ENCODE data around the gene TTC9. TPM values are rescaled to one million over a fixed set of nuclear protein-coding genes. Genes with fewer than 3 reads are reported as not detected.

Gene TTC9
- total RNA-seq, 1 donor from 2014 or later, result 1.9 TPM

GRCh38 chr14:70724110-70724509 lies 82.4 kb downstream of the TTC9 start:
- TF ChIP-seq CTCF (IDR thresholded peaks at IDR 0.05; ENCODE audit: borderline replicate concordance), result no peak
- DNase-seq, result no peak
- Histone ChIP-seq H3K27me3 (ENCODE audit: low read depth) (peaks cover under 1% of the 10 kb centered on the region), H3K4me3 (no peak overlapping the region), H3K36me3 (no peaks in the 10 kb centered on the region), H3K9me3 (replicated peaks) (no peaks in the 10 kb centered on the region), H3K4me1 (peaks cover 14% of the 10 kb centered on the region), H3K27ac (replicated peaks) (no peak overlapping the region)
- intact Hi-C loops (cut with micrococcal nuclease), result no loop called here

DNA sequence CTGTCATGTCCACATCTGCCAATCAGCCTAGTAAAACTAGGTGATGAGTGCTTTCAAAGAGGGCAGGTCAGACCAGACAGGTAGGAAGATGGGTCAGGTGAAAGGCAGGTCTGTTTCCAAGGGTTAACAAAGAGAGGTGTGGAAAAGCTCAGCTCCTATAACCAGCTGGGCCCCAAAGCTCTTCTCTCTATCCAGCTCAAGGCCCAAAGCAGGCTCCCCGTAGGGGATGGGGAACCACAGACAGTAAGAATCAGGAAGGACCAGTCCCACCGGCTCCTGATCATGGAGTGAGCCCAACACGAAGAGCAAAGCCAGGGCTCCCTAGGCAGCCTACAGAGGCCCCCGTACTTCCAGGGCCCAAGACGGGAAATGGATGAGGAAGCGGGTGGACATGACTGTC lies 83.2 kb downstream of the TTC9 start:
- Histone ChIP-seq H3K4me1 (peaks cover 14% of the 10 kb centered on the region), H3K4me3 (no peak overlapping the region), H3K27ac (replicated peaks) (no peak overlapping the region), H3K36me3 (no peaks in the 10 kb centered on the region), H3K27me3 (ENCODE audit: low read depth) (no peaks in the 10 kb centered on the region), H3K9me3 (replicated peaks) (no peaks in the 10 kb centered on the region)
- intact Hi-C loops (cut with micrococcal nuclease), result no loop called here
- no peak for TF ChIP-seq CTCF (IDR thresholded peaks at IDR 0.05; ENCODE audit: borderline replicate concordance)
- DNase-seq, result no peak

Other genes starting within 250 kb of the TTC9 start
- gene SYNJ2BP, start 224.8 kb upstream of the TTC9 start, total RNA-seq, result 67.6 TPM
- 0.38 TPM for gene ADAM21, start 189.7 kb upstream of the TTC9 start, total RNA-seq
- gene ADAM20, start 106.9 kb upstream of the TTC9 start, total RNA-seq, result 0.27 TPM
- 19.4 TPM for gene MED6, start 41.3 kb upstream of the TTC9 start, total RNA-seq
- 1.9 TPM for gene MAP3K9, start 167.6 kb downstream of the TTC9 start, total RNA-seq

Measured in left ventricle myocardium inferior (tissue), 1 donor.